Mucosa of stomach (tissue), 1 donor: ENCODE data around the gene PPME1.

ENCODE experiments used
- H3K27me3 ChIP-seq: one replicate; pipeline ENCODE4 v1.7.0; 2013; ENCODE audit warnings: mild to moderate bottlenecking, low read length; ENCODE audit not compliant: control insufficient read depth, insufficient read depth
- H3K36me3 ChIP-seq: one replicate; pipeline ENCODE4 v1.7.0; 2013; ENCODE audit warnings: low read length; ENCODE audit not compliant: control insufficient read depth, insufficient read depth
- H3K4me1 ChIP-seq: one replicate; pipeline ENCODE4 v1.7.0; 2013; ENCODE audit warnings: mild to moderate bottlenecking, low read length; ENCODE audit not compliant: control insufficient read depth, insufficient read depth
- H3K4me3 ChIP-seq: one replicate; pipeline ENCODE4 v1.7.0; 2013; ENCODE audit warnings: low read length
- H3K9ac ChIP-seq: one replicate; pipeline ENCODE4 v1.7.0; 2013; ENCODE audit warnings: mild to moderate bottlenecking, low read length, moderate library complexity
- H3K9me3 ChIP-seq: one replicate; pipeline ENCODE4 v1.7.0; 2013; ENCODE audit warnings: mild to moderate bottlenecking, low read length, moderate library complexity; ENCODE audit not compliant: control insufficient read depth
- donor health status: Pancreatic carcinoma.

PPME1 gene

DNA sequence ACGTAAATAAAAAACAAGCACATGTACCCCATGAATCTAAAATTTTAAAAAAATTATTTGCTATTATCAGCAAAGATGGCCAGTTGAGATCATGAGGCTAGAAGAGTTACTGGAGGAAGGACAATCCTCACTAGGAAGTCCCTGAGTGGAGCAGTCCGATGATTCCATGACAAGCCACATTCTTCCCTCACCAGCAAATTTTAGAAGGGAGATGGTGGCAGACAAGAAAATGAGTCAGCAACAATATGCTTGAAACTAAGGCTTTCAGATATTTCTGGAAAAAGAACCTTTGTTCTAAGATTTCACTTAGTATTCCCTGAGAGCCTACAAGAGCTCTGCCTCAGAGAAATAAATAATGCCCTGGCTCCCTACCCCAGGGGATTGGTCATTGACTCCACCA is 105.5 kb downstream of the PPME1 start:
- H3K4me3 ChIP-seq: no peak overlapping the region
- H3K9ac ChIP-seq: no peak overlapping the region
- no peaks in the 10 kb centered on the region for H3K36me3 ChIP-seq
- no peaks in the 10 kb centered on the region for H3K9me3 ChIP-seq
- peaks cover 3% of the 10 kb centered on the region for H3K27me3 ChIP-seq
- no peaks in the 10 kb centered on the region for H3K4me1 ChIP-seq

DNA sequence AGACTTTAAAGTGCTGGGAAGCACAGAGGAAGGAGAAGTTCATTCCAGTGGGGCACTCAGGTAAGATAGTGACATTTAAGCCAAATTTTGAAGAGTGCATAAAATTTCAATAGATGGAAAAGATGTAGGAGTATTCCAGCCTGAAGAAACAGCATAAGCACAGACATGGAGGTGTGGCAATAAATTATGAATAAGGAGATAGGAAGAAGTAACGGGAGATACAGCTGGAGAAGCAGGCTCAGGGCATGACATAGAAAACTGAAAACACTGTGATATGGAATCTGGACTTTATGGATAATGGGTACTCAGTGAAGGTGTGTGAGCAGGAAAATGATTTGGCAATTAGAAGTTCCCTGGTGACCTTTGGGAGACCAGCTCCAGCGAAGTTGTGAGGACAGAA is 107.0 kb downstream of the PPME1 start:
- Histone ChIP-seq H3K4me1 (peaks cover under 1% of the 10 kb centered on the region), H3K9me3 (no peaks in the 10 kb centered on the region), H3K27me3 (no peaks in the 10 kb centered on the region), H3K9ac (no peak overlapping the region), H3K4me3 (no peak overlapping the region), H3K36me3 (no peaks in the 10 kb centered on the region)

DNA sequence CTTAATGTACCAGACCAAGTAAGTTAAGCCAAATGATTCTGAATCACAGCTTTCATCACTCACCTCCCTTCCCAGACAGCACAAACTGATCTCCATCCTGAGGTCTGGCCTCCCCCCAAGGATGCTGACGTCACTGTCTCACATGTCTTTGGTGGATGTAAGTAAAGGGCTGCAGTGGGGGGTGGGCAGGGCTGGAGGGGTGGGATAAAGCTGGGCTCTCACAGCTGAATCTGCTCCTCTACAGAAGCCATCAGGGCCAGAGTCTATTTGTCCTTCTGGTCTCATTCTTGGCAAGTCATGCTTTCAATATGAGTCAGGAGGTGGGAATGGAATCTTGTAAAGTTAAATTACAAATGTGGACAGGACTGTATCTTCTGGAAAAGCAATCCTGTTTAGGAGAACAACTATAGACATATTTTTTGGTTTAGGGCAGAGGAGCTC is 107.7 kb downstream of the PPME1 start:
- H3K4me1 ChIP-seq: peaks cover 7% of the 10 kb centered on the region
- no peaks in the 10 kb centered on the region for H3K9me3 ChIP-seq
- H3K4me3 ChIP-seq: no peak overlapping the region
- no peak overlapping the region for H3K9ac ChIP-seq
- H3K27me3 ChIP-seq: no peaks in the 10 kb centered on the region
- H3K36me3 ChIP-seq: no peaks in the 10 kb centered on the region

DNA sequence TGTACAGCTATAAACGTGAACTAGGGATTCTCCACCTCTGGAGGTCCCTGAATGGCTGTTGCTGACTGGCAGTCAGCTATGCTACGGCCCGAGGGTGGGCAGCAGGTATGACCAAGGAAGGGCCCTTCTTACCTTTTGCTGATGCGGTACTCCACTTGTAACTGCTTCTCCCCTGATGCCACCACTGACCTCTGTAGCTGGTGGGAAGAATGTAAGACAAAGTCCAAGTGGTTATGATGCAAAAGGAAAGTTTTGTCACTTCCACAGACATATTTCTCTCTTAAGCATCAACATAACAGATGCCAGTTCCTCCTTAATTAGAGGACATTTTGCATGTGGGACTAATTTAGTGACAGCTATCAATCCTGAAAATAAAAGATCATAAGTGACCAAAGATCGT is 108.2 kb downstream of the PPME1 start:
- no peak overlapping the region for H3K4me3 ChIP-seq
- H3K4me1 ChIP-seq: peaks cover 8% of the 10 kb centered on the region
- H3K9me3 ChIP-seq: no peaks in the 10 kb centered on the region
- no peaks in the 10 kb centered on the region for H3K36me3 ChIP-seq
- H3K9ac ChIP-seq: no peak overlapping the region
- H3K27me3 ChIP-seq: no peaks in the 10 kb centered on the region

DNA sequence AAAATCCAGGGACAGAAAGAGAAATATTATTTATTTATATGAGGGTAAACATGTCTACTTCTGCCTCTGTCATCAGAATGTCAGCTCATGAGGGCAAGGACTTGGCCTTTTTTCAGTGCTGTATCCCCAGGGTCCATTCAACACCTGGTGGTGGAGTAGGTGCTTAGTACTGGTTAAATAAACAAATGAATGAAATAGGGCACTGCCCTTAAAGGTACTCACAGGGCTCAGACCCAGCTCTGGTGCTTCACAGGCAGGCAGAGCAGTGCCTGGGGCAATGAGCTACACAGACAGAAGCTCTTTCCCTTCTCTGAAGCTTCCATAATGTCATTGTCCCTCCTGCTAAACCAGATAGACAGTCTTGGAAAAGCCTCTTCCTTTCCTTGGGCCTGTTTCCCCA is 109.4 kb downstream of the PPME1 start:
- Histone ChIP-seq H3K4me1 (peaks cover 8% of the 10 kb centered on the region), H3K4me3 (no peak overlapping the region), H3K36me3 (no peaks in the 10 kb centered on the region)

DNA sequence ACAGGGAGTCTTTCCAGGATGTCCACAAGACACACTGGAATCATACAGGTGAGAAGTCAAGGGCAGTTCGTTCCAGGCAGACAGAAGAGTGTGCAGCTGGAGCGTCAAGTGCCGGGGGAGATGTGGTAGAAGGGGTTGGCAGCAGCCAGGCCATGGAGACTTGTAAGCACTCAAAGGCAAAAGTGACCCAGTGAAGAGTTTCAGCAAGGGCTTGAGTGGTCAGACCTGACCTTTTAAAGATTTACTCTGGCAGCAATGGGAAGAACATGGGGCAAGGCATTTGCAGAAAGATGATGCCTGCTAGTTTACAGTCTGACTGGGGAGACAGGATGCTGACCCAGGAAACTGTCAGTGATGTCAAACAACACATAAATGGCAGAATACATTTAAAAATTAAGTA is 111.3 kb downstream of the PPME1 start:
- Histone ChIP-seq H3K27me3 (no peaks in the 10 kb centered on the region), H3K9me3 (no peaks in the 10 kb centered on the region), H3K9ac (no peak overlapping the region), H3K36me3 (no peaks in the 10 kb centered on the region), H3K4me1 (peaks cover 8% of the 10 kb centered on the region), H3K4me3 (no peak overlapping the region)

More for the DNA sequence above, 109.4 kb downstream of the PPME1 start:
- Histone ChIP-seq H3K9ac (no peak overlapping the region), H3K27me3 (no peaks in the 10 kb centered on the region), H3K9me3 (no peaks in the 10 kb centered on the region)

DNA sequence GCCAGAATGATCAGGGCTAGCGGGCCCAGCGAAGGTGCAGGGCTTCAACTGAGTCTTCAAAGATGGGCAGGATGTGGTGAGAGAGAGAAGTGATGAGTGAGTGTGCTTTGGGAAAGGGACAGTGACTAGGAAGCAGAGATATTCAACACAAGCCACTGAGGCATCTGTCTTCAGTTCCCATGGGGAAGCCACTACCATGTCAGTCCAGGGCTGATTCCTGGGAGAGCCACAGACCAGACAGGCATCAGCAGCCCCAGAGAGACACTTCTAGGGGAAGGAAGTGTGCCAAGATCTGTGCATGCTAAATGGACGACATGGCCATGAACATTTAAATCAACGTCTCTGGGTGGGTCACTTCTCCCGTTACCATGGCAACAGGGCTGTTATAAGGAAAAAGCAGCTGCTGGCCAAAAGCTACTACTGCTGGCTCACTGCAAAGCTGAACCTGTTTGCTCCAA is 111.9 kb downstream of the PPME1 start:
- Histone ChIP-seq H3K27me3 (no peaks in the 10 kb centered on the region), H3K9me3 (no peaks in the 10 kb centered on the region), H3K9ac (no peak overlapping the region), H3K4me3 (no peak overlapping the region), H3K4me1 (peaks cover 8% of the 10 kb centered on the region), H3K36me3 (no peaks in the 10 kb centered on the region)

DNA sequence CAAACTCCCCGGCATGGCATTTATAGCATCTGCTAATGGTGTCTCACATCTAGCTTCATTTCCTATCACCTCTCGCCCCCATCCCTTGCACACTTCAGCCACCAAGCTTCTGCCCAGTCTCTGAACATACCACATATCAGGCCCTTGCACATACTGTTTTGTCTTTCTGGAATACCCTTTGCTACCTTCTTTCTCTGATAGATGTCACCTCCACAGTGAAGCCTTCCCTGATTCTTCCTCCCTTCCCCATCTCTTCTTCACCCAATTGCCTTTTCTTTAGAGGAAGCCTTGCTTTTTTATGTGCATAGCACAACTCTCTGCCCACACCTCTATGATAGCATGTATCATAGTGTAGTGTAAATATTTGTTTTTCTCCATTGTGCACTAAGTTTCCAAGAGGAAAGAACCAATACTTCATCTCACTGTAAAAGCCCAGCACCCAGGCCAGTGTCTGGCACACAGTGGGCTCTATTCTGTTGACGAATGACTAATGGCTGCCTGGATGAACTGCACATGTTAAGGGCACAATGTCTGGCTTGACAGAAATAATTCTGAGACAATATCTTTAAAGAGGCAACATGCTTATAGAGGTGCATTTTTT is 112.6 kb downstream of the PPME1 start:
- Histone ChIP-seq H3K36me3 (no peaks in the 10 kb centered on the region), H3K27me3 (no peaks in the 10 kb centered on the region), H3K4me3 (no peak overlapping the region), H3K9me3 (no peaks in the 10 kb centered on the region), H3K4me1 (peaks cover 13% of the 10 kb centered on the region), H3K9ac (no peak overlapping the region)

DNA sequence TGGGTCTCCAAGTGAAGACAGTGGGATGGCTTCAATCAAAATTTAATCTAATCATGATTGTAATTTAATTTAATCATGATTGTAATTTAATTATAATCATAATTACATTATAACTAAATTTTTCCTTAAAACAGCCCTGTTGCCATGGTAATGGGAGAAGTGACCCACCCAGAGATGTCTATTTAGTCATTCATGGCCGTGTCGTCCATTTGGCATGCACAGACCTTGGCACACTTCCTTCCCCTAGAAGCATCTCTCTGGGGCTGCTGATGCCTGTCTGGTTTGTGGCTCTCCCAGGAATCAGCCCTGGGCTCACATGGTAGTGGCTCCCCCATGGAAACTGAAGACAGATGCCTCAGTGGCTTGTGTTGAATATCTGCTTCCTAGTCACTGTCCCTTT is 113.4 kb downstream of the PPME1 start:
- H3K36me3 ChIP-seq: no peaks in the 10 kb centered on the region
- H3K4me1 ChIP-seq: peaks cover 13% of the 10 kb centered on the region
- no peaks in the 10 kb centered on the region for H3K27me3 ChIP-seq
- no peak overlapping the region for H3K4me3 ChIP-seq
- H3K9ac ChIP-seq: no peak overlapping the region
- no peaks in the 10 kb centered on the region for H3K9me3 ChIP-seq

DNA sequence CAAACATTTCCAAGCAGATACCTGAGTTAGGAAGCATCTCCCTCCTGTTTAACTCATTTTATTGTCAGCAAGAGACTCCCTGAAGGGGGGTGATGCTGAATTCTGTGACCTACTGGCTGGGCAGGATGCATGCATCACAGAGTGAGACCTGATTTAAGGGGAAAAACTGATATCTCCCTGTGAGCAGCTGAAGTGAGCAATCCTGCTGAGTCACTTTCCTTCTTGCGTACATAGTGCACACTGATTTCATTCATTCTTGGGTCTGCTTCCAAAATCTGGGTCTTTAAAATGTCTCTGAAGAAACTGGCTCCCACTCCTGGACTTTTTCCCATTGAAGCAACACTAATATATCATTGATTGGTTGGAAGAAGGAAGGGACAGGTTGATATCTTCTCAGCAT is 117.1 kb downstream of the PPME1 start:
- no peaks in the 10 kb centered on the region for H3K27me3 ChIP-seq
- no peak overlapping the region for H3K9ac ChIP-seq
- H3K4me1 ChIP-seq: peaks cover 12% of the 10 kb centered on the region
- H3K36me3 ChIP-seq: no peaks in the 10 kb centered on the region
- H3K9me3 ChIP-seq: no peaks in the 10 kb centered on the region
- no peak overlapping the region for H3K4me3 ChIP-seq

DNA sequence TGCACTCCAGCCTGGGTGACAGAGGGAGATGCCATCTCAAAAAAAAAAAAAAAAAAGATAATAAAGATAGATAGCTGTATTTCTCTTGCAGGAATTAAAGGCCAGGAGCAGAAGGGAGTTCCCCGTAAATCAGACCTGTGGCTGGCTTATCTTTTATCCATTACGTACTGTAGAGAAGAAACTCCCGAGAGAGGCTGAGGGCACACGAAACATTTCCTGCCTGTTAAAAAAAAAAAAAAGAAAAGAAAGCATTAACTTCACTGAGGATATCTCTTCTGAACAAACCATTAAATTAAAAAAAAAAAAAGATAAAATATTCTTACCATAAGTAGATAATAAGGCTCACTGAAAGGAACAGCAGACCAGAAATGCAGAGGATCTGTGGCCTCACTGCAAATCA is 117.8 kb downstream of the PPME1 start:
- no peaks in the 10 kb centered on the region for H3K36me3 ChIP-seq

DNA sequence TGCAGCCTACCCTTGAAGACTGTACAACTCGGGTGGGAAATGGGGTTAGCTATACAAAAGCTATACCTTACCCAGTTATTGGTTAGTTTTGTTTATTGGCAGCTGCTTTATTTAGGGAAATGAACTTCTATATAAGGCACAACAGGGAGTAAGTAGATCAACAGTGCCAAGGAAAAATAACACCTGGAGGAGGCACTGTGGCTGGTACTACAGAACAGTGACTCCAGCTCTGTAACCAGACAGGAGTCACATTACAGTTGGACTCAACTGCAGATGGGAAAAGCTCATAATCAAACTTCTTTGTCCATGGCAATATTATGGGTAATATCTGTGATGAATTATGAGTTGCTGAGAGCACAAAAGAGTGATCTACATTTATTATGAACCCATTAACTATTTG is 126.4 kb downstream of the PPME1 start:
- H3K36me3 ChIP-seq: no peaks in the 10 kb centered on the region
- no peaks in the 10 kb centered on the region for H3K4me1 ChIP-seq
- H3K9ac ChIP-seq: no peak overlapping the region
- no peaks in the 10 kb centered on the region for H3K9me3 ChIP-seq
- no peak overlapping the region for H3K4me3 ChIP-seq
- no peaks in the 10 kb centered on the region for H3K27me3 ChIP-seq

More for the DNA sequence above, 117.8 kb downstream of the PPME1 start:
- Histone ChIP-seq H3K9ac (no peak overlapping the region), H3K4me1 (peaks cover 5% of the 10 kb centered on the region), H3K27me3 (no peaks in the 10 kb centered on the region), H3K4me3 (no peak overlapping the region), H3K9me3 (no peaks in the 10 kb centered on the region)

DNA sequence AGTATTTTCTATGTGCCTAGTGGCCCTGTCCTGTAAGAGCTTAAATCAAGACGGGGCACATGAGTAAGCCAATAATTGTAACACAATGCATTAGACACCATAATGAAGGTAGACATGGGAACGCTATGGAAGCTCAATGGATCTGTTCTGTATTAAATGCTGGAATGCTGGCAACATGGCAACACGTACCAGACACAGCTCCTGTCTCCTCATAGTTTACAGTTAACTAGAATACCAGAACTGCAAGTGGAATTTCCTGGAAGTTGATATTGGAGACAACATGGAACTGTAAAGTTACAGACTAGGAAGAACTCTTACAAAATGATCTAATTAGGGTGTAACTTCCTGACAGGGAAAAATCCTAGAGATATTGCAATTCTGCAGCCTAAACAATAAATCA is 127.9 kb downstream of the PPME1 start:
- Histone ChIP-seq H3K4me3 (no peak overlapping the region), H3K36me3 (no peaks in the 10 kb centered on the region), H3K27me3 (no peaks in the 10 kb centered on the region), H3K9me3 (no peaks in the 10 kb centered on the region), H3K9ac (no peak overlapping the region), H3K4me1 (no peaks in the 10 kb centered on the region)
